Measurements from ENCODE around the gene LRRC17.
"Not testable (repeated sequence)": the region's sequence is repeated elsewhere in the genome, so short reads cannot be mapped to it uniquely, and the experiment has no call there.

Gene LRRC17

GRCh38 chr7:102897211-102897631 lies 15.6 kb upstream of the LRRC17 start:
- DNase-seq (ENCODE audit: low read depth in 1 of 2, low spot score in 1 of 2) = no peak

- no peak for DNase-seq (ENCODE audit: low read depth in 1 of 2, low spot score in 1 of 2)
Measured at GRCh38 chr7:102897856-102898531, 14.8 kb upstream of the LRRC17 start.

- no peak for DNase-seq (ENCODE audit: low read depth in 1 of 2, low spot score in 1 of 2)
Measured at GRCh38 chr7:102898532-102898859, 14.3 kb upstream of the LRRC17 start.

- DNase-seq (ENCODE audit: low read depth in 1 of 2, low spot score in 1 of 2) = not testable (repeated sequence)
Measured at GRCh38 chr7:102902052-102902451, 10.7 kb upstream of the LRRC17 start.

GRCh38 chr7:102903576-102903975 lies 9.2 kb upstream of the LRRC17 start:
- DNase-seq (ENCODE audit: low read depth in 1 of 2, low spot score in 1 of 2) = not testable (repeated sequence)

- no peak for DNase-seq (ENCODE audit: low read depth in 1 of 2, low spot score in 1 of 2)
Measured at GRCh38 chr7:102908676-102909075, 4.1 kb upstream of the LRRC17 start.

GRCh38 chr7:102913826-102914225 lies 1.0 kb downstream of the LRRC17 start:
- no peak for DNase-seq (ENCODE audit: low read depth in 1 of 2, low spot score in 1 of 2)

GRCh38 chr7:102914585-102914984 lies 1.8 kb downstream of the LRRC17 start:
- DNase-seq (ENCODE audit: low read depth in 1 of 2, low spot score in 1 of 2) = no peak

- no peak for DNase-seq (ENCODE audit: low read depth in 1 of 2, low spot score in 1 of 2)
Measured at GRCh38 chr7:102916426-102916825, 3.6 kb downstream of the LRRC17 start.

- DNase-seq (ENCODE audit: low read depth in 1 of 2, low spot score in 1 of 2) = no peak
Measured at GRCh38 chr7:102916881-102917280, 4.1 kb downstream of the LRRC17 start.

GRCh38 chr7:102917436-102918353 lies 4.9 kb downstream of the LRRC17 start:
- no peak for DNase-seq (ENCODE audit: low read depth in 1 of 2, low spot score in 1 of 2)

GRCh38 chr7:102918845-102919244 lies 6.0 kb downstream of the LRRC17 start:
- no peak for DNase-seq (ENCODE audit: low read depth in 1 of 2, low spot score in 1 of 2)

- no peak for DNase-seq (ENCODE audit: low read depth in 1 of 2, low spot score in 1 of 2)
Measured at GRCh38 chr7:102925976-102926782, 13.4 kb downstream of the LRRC17 start.

- no peak for DNase-seq (ENCODE audit: low read depth in 1 of 2, low spot score in 1 of 2)
Measured at GRCh38 chr7:102926783-102927140, 14.0 kb downstream of the LRRC17 start.

- no peak for DNase-seq (ENCODE audit: low read depth in 1 of 2, low spot score in 1 of 2)
Measured at GRCh38 chr7:102927312-102927933, 14.6 kb downstream of the LRRC17 start.

GRCh38 chr7:102931757-102932156 lies 19.0 kb downstream of the LRRC17 start:
- no peak for DNase-seq (ENCODE audit: low read depth in 1 of 2, low spot score in 1 of 2)

GRCh38 chr7:102933763-102934162 lies 21.0 kb downstream of the LRRC17 start:
- DNase-seq (ENCODE audit: low read depth in 1 of 2, low spot score in 1 of 2) = no peak

GRCh38 chr7:102934239-102934638 lies 21.4 kb downstream of the LRRC17 start:
- DNase-seq (ENCODE audit: low read depth in 1 of 2, low spot score in 1 of 2) = no peak

GRCh38 chr7:102934701-102935100 lies 21.9 kb downstream of the LRRC17 start:
- DNase-seq (ENCODE audit: low read depth in 1 of 2, low spot score in 1 of 2) = no peak

GRCh38 chr7:102935450-102936115 lies 22.8 kb downstream of the LRRC17 start:
- DNase-seq (ENCODE audit: low read depth in 1 of 2, low spot score in 1 of 2) = no peak

GRCh38 chr7:102938679-102939078 lies 25.9 kb downstream of the LRRC17 start:
- DNase-seq (ENCODE audit: low read depth in 1 of 2, low spot score in 1 of 2) = no peak

Measured in activated CD4-positive, alpha-beta T cell treated with anti-CD3 and anti-CD28 coated beads, Interleukin-2, amount 50 U/mL, for 24 hours (primary cell).